ENCODE data around the gene SRRM1.
"Not testable (repeated sequence)": the region's sequence is repeated elsewhere in the genome, so short reads cannot be mapped to it uniquely, and the experiment has no call there.

Gene SRRM1

GRCh38 chr1:24695202-24695974 is 52.3 kb downstream of the SRRM1 start:
- TF ChIP-seq, protein P1, sequence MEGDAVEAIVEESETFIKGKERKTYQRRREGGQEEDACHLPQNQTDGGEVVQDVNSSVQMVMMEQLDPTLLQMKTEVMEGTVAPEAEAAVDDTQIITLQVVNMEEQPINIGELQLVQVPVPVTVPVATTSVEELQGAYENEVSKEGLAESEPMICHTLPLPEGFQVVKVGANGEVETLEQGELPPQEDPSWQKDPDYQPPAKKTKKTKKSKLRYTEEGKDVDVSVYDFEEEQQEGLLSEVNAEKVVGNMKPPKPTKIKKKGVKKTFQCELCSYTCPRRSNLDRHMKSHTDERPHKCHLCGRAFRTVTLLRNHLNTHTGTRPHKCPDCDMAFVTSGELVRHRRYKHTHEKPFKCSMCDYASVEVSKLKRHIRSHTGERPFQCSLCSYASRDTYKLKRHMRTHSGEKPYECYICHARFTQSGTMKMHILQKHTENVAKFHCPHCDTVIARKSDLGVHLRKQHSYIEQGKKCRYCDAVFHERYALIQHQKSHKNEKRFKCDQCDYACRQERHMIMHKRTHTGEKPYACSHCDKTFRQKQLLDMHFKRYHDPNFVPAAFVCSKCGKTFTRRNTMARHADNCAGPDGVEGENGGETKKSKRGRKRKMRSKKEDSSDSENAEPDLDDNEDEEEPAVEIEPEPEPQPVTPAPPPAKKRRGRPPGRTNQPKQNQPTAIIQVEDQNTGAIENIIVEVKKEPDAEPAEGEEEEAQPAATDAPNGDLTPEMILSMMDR (IDR thresholded peaks at IDR 0.05; ENCODE audit: control extremely low read depth, extremely low read depth, low read depth, missing control alignments), result no peak
- ChIA-PET POLR2A (no interaction called here), CTCF (interaction anchor here (0.7 to 3.5 kb wide), 7 partner anchors 8 to 140 kb away, joined by 3 to 20 read pairs (median 4); partner anchors contain the start of gene CLIC4)
- DNase-seq (ENCODE audit: extremely low spot score), result no peak

DNA sequence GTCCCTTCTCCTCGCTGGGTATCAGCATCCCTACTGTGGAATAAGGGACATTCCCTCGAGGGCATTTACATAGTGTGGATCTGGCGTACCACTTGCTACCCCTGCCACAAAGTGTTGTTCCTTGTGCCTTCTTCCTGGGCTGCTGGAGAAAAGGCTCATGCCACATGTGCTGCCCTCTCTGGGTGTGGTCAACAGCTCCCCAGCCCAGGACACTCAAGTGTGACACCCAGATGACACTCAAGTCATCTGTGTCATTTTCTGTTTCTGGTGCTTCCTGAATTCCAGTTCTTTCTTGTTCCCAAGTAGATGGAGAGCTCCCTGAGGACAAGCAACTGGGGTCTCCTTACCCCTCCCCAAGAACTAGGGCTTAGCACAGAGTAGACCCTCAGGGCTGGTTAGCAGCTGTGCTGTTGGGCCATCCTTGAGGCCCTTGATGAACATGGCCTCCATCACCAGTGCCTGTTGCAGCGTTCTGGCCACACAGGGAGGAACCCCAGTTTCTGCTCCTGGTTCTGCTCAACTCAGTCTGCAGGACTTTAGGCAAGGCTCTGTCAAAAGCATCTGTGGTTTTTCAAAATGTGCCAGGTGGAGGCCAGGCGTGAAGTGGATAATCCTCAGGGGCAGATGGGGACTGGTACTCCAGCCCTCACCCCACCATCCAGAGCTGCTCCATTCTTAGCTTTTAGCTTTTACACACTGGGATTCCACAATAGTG is 53.1 kb downstream of the SRRM1 start:
- TF ChIP-seq, protein P1 (IDR thresholded peaks at IDR 0.05; ENCODE audit: control extremely low read depth, extremely low read depth, low read depth, missing control alignments), result no peak
- ChIA-PET POLR2A (interaction anchor here (0.7 kb wide), 1 partner anchor 329 kb away, joined by 4 read pairs; no protein-coding TSS in a partner anchor), CTCF (interaction anchor here (0.7 to 6.9 kb wide), 9 partner anchors 8 to 546 kb away, joined by 3 to 58 read pairs (median 4); partner anchors contain the start of gene CLIC4)
- DNase-seq (ENCODE audit: extremely low spot score), result no peak

GRCh38 chr1:24696756-24697330 is 53.7 kb downstream of the SRRM1 start:
- TF ChIP-seq, protein P1 (IDR thresholded peaks at IDR 0.05; ENCODE audit: control extremely low read depth, extremely low read depth, low read depth, missing control alignments), result no peak
- no peak for DNase-seq (ENCODE audit: extremely low spot score)
- POLR2A ChIA-PET, result interaction anchor here (0.7 kb wide), 1 partner anchor 330 kb away, joined by 4 read pairs; no protein-coding TSS in a partner anchor
- CTCF ChIA-PET, result interaction anchor here (1.1 to 6.9 kb wide), 8 partner anchors 8 to 546 kb away, joined by 3 to 58 read pairs (median 6); no protein-coding TSS in a partner anchor

GRCh38 chr1:24697453-24698001 is 54.4 kb downstream of the SRRM1 start:
- CTCF ChIA-PET, result interaction anchor here (1.1 to 6.9 kb wide), 7 partner anchors 9 to 547 kb away, joined by 3 to 58 read pairs (median 7); no protein-coding TSS in a partner anchor
- DNase-seq (ENCODE audit: extremely low spot score); POLR2A ChIA-PET: not testable (repeated sequence)

- POLR2A ChIA-PET, result not testable (repeated sequence)
- CTCF ChIA-PET, result interaction anchor here (0.7 to 6.9 kb wide), 7 partner anchors 10 to 150 kb away, joined by 3 to 58 read pairs (median 7); no protein-coding TSS in a partner anchor
Measured at GRCh38 chr1:24698326-24698725, 55.2 kb downstream of the SRRM1 start.

DNA sequence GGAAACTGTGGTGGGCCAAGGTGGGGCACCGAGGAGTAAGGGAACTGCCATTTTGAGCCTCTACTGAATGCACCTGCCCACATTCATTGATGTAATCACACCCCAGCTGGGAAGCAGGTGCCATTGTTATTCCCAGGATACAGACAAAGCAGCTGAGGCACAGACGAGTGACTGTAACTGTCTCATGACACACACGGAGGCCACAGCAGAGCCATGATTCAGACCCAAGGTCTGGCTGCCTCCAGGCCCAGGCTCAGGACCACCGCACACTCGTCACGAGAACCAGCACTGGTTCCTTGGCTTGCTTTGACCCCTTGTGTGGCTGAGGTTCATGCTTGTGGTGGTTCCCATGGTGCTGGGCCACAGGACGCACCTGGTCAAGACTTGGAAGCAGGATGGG is 56.5 kb downstream of the SRRM1 start:
- TF ChIP-seq, protein P1 (IDR thresholded peaks at IDR 0.05; ENCODE audit: control extremely low read depth, extremely low read depth, low read depth, missing control alignments), result no peak
- no peak for DNase-seq (ENCODE audit: extremely low spot score)
- CTCF ChIA-PET, result interaction anchor here (1.0 to 6.9 kb wide), 4 partner anchors 11 to 131 kb away, joined by 3 to 58 read pairs (median 8); no protein-coding TSS in a partner anchor
- POLR2A ChIA-PET, result no interaction called here

More at GRCh38 chr1:24698326-24698725, 55.2 kb downstream of the SRRM1 start:
- not testable (repeated sequence) for DNase-seq (ENCODE audit: extremely low spot score)

Measured in GM10248 (cell line).